ENCODE data around the gene AKNA.
"Not testable (repeated sequence)": the region's sequence is repeated elsewhere in the genome, so short reads cannot be mapped to it uniquely, and the experiment has no call there.

The AKNA gene

DNA sequence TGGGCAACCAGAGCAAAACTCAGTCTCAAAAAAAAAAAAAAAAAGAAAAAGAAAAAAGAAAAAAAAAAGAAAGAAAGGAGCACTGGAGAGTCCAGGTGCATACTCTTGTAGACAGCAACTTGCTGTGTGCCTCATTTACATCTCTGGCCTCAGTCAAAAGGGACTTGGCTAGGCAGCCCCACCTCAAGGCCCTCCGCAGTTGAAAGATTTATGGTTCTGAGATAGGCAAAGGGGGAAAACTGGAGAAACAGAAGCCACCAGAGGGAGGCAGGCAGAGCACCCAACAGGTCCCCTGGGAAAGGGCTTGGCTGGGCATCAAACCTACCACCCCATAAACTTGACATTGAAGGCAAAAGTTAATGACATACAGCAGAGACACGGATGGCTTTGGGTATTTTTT lies 52.0 kb downstream of the AKNA start:
- Histone ChIP-seq H3K9ac (ENCODE audit: low read depth in 1 of 2, low read length in 2 of 2) (no peak overlapping the region), H3K4me3 (ENCODE audit: low read depth in 1 of 2, low read length in 2 of 2) (no peak overlapping the region), H3K9me3 (ENCODE audit: control insufficient read depth in 1 of 2, low read length in 2 of 2) (no peaks in the 10 kb centered on the region), H3K36me3 (ENCODE audit: control insufficient read depth in 1 of 2, insufficient read depth in 2 of 2, low read length in 2 of 2) (peaks cover 28 to 55% of the 10 kb centered on the region in 2 donors), H3K4me1 (ENCODE audit: control insufficient read depth in 1 of 2, insufficient read depth in 2 of 2, low read length in 2 of 2) (no peaks in the 10 kb centered on the region), H3K27ac (ENCODE audit: low read depth, low read length) (no peak overlapping the region), H3K27me3 (ENCODE audit: control insufficient read depth in 1 of 2, insufficient read depth in 2 of 2, low read length in 2 of 2) (no peaks in the 10 kb centered on the region)

DNA sequence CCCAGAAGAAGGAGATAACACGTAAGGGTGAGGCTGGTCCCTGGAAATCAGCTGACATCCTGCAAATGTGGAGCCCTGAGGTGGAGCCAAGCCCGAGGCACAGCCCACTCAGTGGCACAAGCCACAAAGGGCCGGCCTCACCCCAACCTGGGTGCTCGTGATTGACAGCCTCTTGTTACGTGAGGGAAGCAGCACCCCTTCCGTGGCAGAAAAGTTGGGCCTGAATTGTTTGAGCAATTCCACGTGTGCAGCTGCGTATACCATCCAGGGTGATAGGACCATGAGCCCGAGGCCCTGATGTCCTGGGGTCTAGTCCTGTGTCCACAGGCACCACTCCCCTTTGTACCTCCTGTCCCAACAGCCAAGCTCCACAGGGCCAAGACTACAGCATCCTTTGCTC lies 53.3 kb downstream of the AKNA start:
- H3K4me3 ChIP-seq (ENCODE audit: low read depth in 1 of 2, low read length in 2 of 2): no peak overlapping the region
- H3K27ac ChIP-seq (ENCODE audit: low read depth, low read length): no peak overlapping the region
- no peaks in the 10 kb centered on the region for H3K4me1 ChIP-seq (ENCODE audit: control insufficient read depth in 1 of 2, insufficient read depth in 2 of 2, low read length in 2 of 2)
- no peaks in the 10 kb centered on the region for H3K9me3 ChIP-seq (ENCODE audit: control insufficient read depth in 1 of 2, low read length in 2 of 2)
- no peak overlapping the region for H3K9ac ChIP-seq (ENCODE audit: low read depth in 1 of 2, low read length in 2 of 2)
- H3K36me3 ChIP-seq (ENCODE audit: control insufficient read depth in 1 of 2, insufficient read depth in 2 of 2, low read length in 2 of 2): peaks cover 17 to 44% of the 10 kb centered on the region in 2 donors
- H3K27me3 ChIP-seq (ENCODE audit: control insufficient read depth in 1 of 2, insufficient read depth in 2 of 2, low read length in 2 of 2): no peaks in the 10 kb centered on the region

DNA sequence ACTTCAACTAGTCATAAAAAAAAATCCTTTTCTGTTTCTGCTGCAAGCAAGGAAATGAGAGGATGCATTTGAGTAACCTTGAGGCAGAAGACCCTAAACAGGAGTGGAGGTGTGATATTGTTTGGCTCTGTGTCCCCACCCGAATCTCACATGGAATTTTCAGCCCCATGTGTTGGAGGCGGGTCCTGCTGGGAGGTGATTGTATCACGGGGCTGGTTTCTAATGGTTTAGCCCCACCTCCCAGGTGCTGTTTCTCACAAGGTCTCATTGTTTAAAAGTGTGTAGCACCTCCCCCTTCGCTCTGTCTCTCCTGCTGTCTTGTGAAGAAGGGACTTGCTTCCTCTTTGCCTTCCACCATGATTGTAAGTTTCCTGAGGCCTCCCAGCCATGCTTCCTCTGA lies 54.1 kb downstream of the AKNA start:
- H3K4me1 ChIP-seq (ENCODE audit: control insufficient read depth in 1 of 2, insufficient read depth in 2 of 2, low read length in 2 of 2); H3K27ac ChIP-seq (ENCODE audit: low read depth, low read length); H3K9me3 ChIP-seq (ENCODE audit: control insufficient read depth in 1 of 2, low read length in 2 of 2); H3K9ac ChIP-seq (ENCODE audit: low read depth in 1 of 2, low read length in 2 of 2); H3K4me3 ChIP-seq (ENCODE audit: low read depth in 1 of 2, low read length in 2 of 2); H3K27me3 ChIP-seq (ENCODE audit: control insufficient read depth in 1 of 2, insufficient read depth in 2 of 2, low read length in 2 of 2): not testable (repeated sequence)
- H3K36me3 ChIP-seq (ENCODE audit: control insufficient read depth in 1 of 2, insufficient read depth in 2 of 2, low read length in 2 of 2): peaks cover 10 to 37% of the 10 kb centered on the region in 2 donors

DNA sequence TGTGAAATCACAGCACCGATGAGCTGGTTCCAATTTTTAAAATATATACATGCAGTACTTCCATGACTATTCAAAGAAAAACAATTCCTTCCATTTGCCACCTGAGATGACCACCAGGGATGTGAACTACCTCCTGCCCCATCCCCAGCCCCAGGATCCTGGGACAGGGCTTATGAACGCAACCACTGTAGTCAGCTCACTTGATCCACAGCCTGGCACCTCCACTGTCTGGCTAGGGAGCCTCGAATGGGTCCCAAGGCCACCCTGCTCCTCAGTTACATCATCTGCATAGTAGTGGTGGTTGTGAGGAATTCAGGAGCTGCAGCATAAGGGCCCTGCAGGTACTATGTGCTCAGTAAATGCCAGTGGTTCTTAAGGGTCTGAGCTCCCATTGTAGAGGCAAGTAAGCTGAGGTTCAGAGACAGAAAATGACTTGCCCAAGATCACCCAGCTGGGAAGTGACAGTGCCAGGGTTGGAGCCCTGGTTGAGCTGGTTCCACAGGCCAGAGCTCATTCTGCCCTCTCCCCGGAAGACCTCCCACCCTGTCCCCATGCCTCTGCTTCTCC lies 55.2 kb downstream of the AKNA start:
- H3K36me3 ChIP-seq (ENCODE audit: control insufficient read depth in 1 of 2, insufficient read depth in 2 of 2, low read length in 2 of 2): peaks cover 0 to 25% of the 10 kb centered on the region in 2 donors
- not testable (repeated sequence) for H3K27ac ChIP-seq (ENCODE audit: low read depth, low read length); H3K9me3 ChIP-seq (ENCODE audit: control insufficient read depth in 1 of 2, low read length in 2 of 2); H3K27me3 ChIP-seq (ENCODE audit: control insufficient read depth in 1 of 2, insufficient read depth in 2 of 2, low read length in 2 of 2); H3K4me1 ChIP-seq (ENCODE audit: control insufficient read depth in 1 of 2, insufficient read depth in 2 of 2, low read length in 2 of 2); H3K4me3 ChIP-seq (ENCODE audit: low read depth in 1 of 2, low read length in 2 of 2); H3K9ac ChIP-seq (ENCODE audit: low read depth in 1 of 2, low read length in 2 of 2)

DNA sequence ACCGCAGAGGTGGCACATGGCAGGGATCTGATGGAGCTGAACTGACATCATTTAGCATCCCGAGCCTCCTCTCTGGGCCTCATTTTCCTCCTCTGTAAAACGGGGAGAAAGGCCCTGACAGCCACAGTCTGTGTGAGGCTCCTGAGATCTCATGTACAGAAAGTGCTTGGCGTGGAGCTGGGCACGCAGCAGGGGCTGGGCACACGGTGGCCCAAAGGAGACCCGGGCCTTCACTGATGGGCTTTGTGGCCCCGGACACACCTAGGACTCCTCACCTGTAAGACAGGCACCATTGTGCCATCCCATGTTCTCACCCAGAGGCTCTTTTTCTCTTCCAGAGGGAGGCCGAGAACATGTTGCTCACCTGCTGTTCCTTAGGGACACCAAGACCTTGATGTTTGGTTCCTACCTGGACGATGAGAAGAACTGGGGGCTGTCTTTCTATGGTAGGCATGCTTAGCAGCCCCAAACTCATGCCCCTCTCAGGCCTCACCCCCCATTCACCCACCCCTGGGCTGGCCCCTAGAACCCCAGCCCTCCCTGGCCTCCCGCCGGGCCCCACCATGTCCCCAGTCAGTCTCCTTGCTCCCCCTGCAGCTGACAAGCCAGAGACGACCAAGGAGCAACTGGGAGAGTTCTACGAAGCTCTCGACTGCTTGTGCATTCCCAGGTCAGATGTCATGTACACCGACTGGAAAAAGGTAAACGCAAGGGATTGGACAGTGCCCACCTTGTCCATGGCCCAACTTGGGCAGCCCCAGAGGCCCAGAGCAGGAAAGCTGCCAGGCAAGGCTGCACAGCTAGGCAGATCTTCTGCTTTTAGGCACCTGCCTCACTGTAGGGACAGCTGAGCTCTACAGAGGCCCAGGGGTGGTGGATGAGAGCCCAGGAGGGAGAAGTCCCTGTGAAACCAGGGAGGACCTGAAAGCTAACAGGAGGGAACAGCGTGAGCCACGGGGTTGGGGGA lies 56.3 kb downstream of the AKNA start:
- H3K4me1 ChIP-seq (ENCODE audit: control insufficient read depth in 1 of 2, insufficient read depth in 2 of 2, low read length in 2 of 2); H3K27me3 ChIP-seq (ENCODE audit: control insufficient read depth in 1 of 2, insufficient read depth in 2 of 2, low read length in 2 of 2); H3K9ac ChIP-seq (ENCODE audit: low read depth in 1 of 2, low read length in 2 of 2); H3K27ac ChIP-seq (ENCODE audit: low read depth, low read length); H3K9me3 ChIP-seq (ENCODE audit: control insufficient read depth in 1 of 2, low read length in 2 of 2); H3K4me3 ChIP-seq (ENCODE audit: low read depth in 1 of 2, low read length in 2 of 2): not testable (repeated sequence)
- H3K36me3 ChIP-seq (ENCODE audit: control insufficient read depth in 1 of 2, insufficient read depth in 2 of 2, low read length in 2 of 2): peaks cover 0 to 15% of the 10 kb centered on the region in 2 donors

DNA sequence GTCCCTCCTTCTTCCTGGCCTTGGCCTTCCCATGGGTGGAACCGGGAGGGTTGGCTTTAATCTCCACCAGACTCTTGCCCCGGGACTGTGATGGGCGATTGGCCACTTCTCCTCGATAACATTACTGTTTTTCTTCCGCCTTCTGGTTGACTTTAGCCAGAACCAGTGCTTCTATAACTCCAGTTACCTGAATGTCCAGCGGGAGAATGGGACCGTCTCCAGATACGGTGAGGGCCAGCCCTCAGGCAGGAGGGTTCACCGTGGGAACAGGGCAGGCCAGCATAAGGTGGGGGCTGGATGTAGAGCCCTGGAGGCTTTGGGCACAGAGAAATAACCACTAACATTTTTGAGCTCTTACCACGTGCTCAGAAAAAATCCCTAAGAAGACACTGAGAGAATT lies 57.1 kb downstream of the AKNA start:
- H3K9ac ChIP-seq (ENCODE audit: low read depth in 1 of 2, low read length in 2 of 2): no peak overlapping the region

DNA sequence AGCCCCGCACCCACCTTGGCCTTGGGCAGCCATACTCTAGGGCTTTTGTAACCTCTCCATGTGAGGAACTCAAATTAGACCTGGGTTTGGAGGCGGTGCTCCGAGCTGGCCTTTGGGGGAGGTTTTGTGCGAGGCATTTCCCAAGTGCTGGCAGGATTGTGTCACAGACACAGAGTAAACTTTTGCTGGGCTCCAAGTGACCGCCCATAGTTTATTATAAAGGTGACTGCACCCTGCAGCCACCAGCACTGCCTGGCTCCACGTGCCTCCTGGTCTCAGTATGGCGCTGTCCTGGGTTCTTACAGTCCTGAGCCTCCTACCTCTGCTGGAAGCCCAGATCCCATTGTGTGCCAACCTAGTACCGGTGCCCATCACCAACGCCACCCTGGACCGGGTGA lies 58.2 kb downstream of the AKNA start, which contains the start of gene ORM2:
Gene ORM2, plus strand, starts transcription at position 245 of the 398 bp plus-strand sequence. Its CDS starts 36 bp downstream, at position 281.
- H3K9ac ChIP-seq (ENCODE audit: low read depth in 1 of 2, low read length in 2 of 2); H3K27me3 ChIP-seq (ENCODE audit: control insufficient read depth in 1 of 2, insufficient read depth in 2 of 2, low read length in 2 of 2); H3K36me3 ChIP-seq (ENCODE audit: control insufficient read depth in 1 of 2, insufficient read depth in 2 of 2, low read length in 2 of 2); H3K27ac ChIP-seq (ENCODE audit: low read depth, low read length); H3K4me1 ChIP-seq (ENCODE audit: control insufficient read depth in 1 of 2, insufficient read depth in 2 of 2, low read length in 2 of 2); H3K4me3 ChIP-seq (ENCODE audit: low read depth in 1 of 2, low read length in 2 of 2); H3K9me3 ChIP-seq (ENCODE audit: control insufficient read depth in 1 of 2, low read length in 2 of 2): not testable (repeated sequence)

More for the DNA sequence above, 57.1 kb downstream of the AKNA start:
- Histone ChIP-seq H3K9me3 (ENCODE audit: control insufficient read depth in 1 of 2, low read length in 2 of 2) (no peaks in the 10 kb centered on the region), H3K36me3 (ENCODE audit: control insufficient read depth in 1 of 2, insufficient read depth in 2 of 2, low read length in 2 of 2) (peaks cover 0 to 9% of the 10 kb centered on the region in 2 donors), H3K4me3 (ENCODE audit: low read depth in 1 of 2, low read length in 2 of 2) (no peak overlapping the region), H3K4me1 (ENCODE audit: control insufficient read depth in 1 of 2, insufficient read depth in 2 of 2, low read length in 2 of 2) (peaks cover 5 to 9% of the 10 kb centered on the region in 2 donors), H3K27ac (ENCODE audit: low read depth, low read length) (no peak overlapping the region), H3K27me3 (ENCODE audit: control insufficient read depth in 1 of 2, insufficient read depth in 2 of 2, low read length in 2 of 2) (no peaks in the 10 kb centered on the region)

DNA sequence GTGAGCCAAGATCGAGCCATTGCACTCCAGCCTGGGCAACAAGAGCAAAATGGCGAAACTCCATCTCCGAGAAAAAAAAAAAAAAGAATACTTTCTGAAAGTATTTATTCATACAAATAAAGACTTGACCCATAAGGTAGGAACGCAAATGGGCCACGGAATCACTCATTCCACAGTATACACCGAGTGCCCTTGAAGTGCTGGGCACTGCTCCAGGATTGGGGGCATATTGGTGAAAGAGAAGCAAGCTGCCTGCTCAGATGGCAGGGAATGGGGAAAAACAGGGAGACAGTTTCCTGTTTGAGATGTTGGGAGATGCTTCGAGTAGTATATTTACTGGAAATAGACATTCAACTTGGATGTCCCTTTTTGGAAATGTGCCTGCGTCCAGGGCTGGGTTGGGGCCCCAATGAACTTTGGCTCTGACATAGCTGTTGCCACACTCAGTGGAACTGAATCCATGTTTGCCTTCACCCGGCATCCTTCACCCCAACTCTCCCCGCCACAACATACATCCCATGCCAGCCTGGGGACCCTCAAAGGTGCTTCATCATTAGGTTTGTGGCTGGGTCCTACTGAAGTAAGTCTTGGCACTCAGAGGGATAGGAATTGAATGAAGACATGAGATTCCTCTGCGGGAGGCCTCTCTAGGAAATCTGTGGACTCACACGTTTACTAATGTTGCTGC lies 58.7 kb downstream of the AKNA start:
- not testable (repeated sequence) for H3K27ac ChIP-seq (ENCODE audit: low read depth, low read length); H3K36me3 ChIP-seq (ENCODE audit: control insufficient read depth in 1 of 2, insufficient read depth in 2 of 2, low read length in 2 of 2); H3K27me3 ChIP-seq (ENCODE audit: control insufficient read depth in 1 of 2, insufficient read depth in 2 of 2, low read length in 2 of 2); H3K4me1 ChIP-seq (ENCODE audit: control insufficient read depth in 1 of 2, insufficient read depth in 2 of 2, low read length in 2 of 2); H3K4me3 ChIP-seq (ENCODE audit: low read depth in 1 of 2, low read length in 2 of 2); H3K9ac ChIP-seq (ENCODE audit: low read depth in 1 of 2, low read length in 2 of 2); H3K9me3 ChIP-seq (ENCODE audit: control insufficient read depth in 1 of 2, low read length in 2 of 2)

DNA sequence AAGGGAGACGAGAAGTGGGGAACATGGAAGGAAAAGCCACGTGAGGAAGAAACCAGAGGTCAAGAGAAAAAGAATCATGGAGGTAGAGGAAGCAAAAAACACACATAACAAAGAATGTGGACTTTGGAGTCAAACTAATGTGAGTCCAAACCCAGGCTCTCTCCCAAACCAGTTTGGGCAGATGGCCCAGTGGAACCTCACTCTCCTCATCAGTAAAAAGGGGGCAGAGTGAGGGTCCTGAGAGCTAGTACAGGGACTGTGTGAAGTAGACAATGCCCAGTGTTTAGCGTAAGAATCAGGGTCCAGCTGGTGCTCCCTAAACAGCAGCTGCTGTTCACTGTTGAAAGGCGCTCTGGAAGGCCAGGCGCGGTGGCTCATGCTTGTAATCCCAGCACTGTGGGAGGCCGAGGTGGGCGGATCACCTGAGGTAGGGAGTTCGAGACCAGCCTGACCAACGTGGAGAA lies 59.4 kb downstream of the AKNA start:
- not testable (repeated sequence) for H3K27ac ChIP-seq (ENCODE audit: low read depth, low read length)

DNA sequence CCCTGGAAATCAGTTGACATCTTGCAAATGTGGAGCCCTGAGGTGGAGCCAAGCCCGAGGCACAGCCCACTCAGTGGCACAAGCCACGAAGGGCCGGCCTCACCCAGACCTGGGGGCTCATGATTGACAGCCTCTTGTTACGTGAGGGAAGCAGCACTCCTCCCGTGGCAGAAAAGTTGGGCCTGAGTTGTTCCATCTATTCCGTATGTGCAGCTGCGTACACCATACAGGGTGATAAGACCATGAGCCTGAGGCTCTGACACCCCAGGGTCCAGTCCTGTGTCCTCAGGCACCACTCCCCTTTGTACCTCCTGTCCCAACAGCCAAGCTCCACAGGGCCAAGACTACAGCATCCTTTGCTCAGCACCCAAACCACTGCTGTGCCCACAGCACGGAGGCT lies 60.0 kb downstream of the AKNA start:
- no peaks in the 10 kb centered on the region for H3K27me3 ChIP-seq (ENCODE audit: control insufficient read depth in 1 of 2, insufficient read depth in 2 of 2, low read length in 2 of 2)
- H3K9ac ChIP-seq (ENCODE audit: low read depth in 1 of 2, low read length in 2 of 2): no peak overlapping the region
- H3K9me3 ChIP-seq (ENCODE audit: control insufficient read depth in 1 of 2, low read length in 2 of 2): no peaks in the 10 kb centered on the region
- no peaks in the 10 kb centered on the region for H3K36me3 ChIP-seq (ENCODE audit: control insufficient read depth in 1 of 2, insufficient read depth in 2 of 2, low read length in 2 of 2)
- H3K27ac ChIP-seq (ENCODE audit: low read depth, low read length): no peak overlapping the region
- no peak overlapping the region for H3K4me3 ChIP-seq (ENCODE audit: low read depth in 1 of 2, low read length in 2 of 2)
- peaks cover 5 to 9% of the 10 kb centered on the region in 2 donors for H3K4me1 ChIP-seq (ENCODE audit: control insufficient read depth in 1 of 2, insufficient read depth in 2 of 2, low read length in 2 of 2)

More for the DNA sequence above, 59.4 kb downstream of the AKNA start:
- not testable (repeated sequence) for H3K27me3 ChIP-seq (ENCODE audit: control insufficient read depth in 1 of 2, insufficient read depth in 2 of 2, low read length in 2 of 2); H3K4me3 ChIP-seq (ENCODE audit: low read depth in 1 of 2, low read length in 2 of 2); H3K9me3 ChIP-seq (ENCODE audit: control insufficient read depth in 1 of 2, low read length in 2 of 2); H3K9ac ChIP-seq (ENCODE audit: low read depth in 1 of 2, low read length in 2 of 2); H3K36me3 ChIP-seq (ENCODE audit: control insufficient read depth in 1 of 2, insufficient read depth in 2 of 2, low read length in 2 of 2); H3K4me1 ChIP-seq (ENCODE audit: control insufficient read depth in 1 of 2, insufficient read depth in 2 of 2, low read length in 2 of 2)
